Mesenteric fat pad (tissue), 1 donor: Measurements from ENCODE around the gene BICD1. TPM values are rescaled to one million over a fixed set of nuclear protein-coding genes. Genes with fewer than 3 reads are reported as not detected.
"Not testable (repeated sequence)": the region's sequence is repeated elsewhere in the genome, so short reads cannot be mapped to it uniquely, and the experiment has no call there.

Experiments
- DNase-seq: peaks from one replicate; pipeline ENCODE4 v3.0.0-alpha.2; 2020; ENCODE audit warnings: low spot score
- total RNA-seq: library from RNA; stranded (reverse); fragmentation: NEBNext Ultra II Directional; extraction: Animal tissue kit (Norgen Biotek cat#: 25700); gene quantifications from one replicate; pipeline ENCODE4 v1.2.1, GENCODE V29; 2021
- donor health status: DM: yes; HTN: yes; CAD: no.

Gene BICD1
- total RNA-seq, 1 donor from 2014 or later, result 21.9 TPM

DNA sequence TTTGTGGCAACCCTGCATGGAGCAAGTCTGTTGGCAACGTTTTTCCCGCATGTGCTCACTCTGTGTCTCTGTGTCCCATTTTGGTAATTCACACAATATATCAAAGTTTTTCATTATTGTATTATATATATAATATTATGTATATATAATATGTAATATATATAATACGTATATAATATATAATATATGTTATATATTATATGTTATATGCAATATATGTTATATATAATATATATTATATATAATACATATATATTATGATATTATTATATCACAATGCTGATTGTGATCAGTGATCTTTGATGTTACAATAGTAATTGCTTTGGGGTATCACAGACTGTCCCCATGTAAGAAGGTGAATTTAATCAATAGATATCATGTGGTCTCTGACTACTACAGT is 84.8 kb downstream of the BICD1 start:
- no peak for DNase-seq

- no peak for DNase-seq
These were observed 89.9 kb downstream of the BICD1 start for GRCh38 chr12:32196250-32197198.

DNA sequence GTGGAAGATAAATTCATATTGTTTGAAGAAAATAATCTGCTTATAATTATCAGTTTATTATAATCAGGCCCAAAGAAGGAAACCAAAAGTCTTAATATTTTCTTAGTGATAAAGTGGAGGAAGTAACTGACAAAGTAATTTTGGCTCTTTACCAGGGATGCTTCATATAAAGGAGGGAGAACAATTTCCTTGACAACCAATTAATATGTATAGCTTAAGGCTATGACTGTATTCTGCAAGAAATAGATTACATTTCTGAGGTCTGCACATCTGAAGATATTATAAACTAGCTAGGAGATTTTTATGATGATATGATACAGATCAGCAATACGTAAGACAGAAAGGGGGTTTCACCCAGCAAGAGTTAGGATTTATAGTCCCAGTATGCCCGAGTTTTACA is 90.8 kb downstream of the BICD1 start:
- DNase-seq, result no peak

GRCh38 chr12:32198555-32198954 is 91.9 kb downstream of the BICD1 start:
- no peak for DNase-seq

DNA sequence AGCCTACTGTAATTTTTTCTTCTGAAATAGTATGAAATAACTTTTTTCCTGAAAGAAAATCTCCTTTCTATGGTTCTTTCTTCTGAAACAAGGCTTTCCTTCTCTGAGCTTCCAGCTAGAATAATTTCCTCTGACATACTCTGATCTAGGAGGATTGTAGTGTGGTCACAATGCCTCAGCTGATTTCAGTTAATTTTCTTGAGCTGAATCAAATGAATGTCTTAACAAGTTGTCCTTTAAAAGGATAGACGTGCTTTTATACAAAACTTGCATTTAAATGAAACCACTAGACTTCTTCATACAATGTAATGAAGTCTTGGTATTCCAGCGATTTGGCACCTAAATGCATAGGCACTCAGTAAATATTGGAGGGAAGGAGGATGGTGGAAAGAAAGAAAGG is 94.4 kb downstream of the BICD1 start:
- DNase-seq, result no peak

DNA sequence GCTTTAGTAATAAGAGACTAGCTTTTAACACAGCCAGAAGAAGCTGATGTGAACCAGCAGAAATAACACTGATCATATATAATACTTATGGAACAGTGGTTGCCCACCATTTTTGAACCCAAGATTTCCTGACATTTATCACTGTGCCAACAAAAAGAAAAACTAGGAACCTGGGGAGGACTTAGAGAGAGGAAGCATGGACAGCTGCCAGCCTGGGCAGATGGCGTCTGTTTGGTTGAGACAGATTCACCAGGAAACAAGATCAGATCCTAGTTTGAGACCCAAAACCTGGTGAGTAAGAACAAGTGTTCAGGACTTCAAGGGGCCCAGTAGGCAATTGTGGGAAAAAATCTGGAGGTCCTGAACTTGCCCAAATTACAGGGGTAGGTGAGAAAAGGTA is 95.3 kb downstream of the BICD1 start:
- DNase-seq, result no peak

- DNase-seq, result no peak
These were observed 99.1 kb downstream of the BICD1 start for GRCh38 chr12:32205731-32206130.

DNA sequence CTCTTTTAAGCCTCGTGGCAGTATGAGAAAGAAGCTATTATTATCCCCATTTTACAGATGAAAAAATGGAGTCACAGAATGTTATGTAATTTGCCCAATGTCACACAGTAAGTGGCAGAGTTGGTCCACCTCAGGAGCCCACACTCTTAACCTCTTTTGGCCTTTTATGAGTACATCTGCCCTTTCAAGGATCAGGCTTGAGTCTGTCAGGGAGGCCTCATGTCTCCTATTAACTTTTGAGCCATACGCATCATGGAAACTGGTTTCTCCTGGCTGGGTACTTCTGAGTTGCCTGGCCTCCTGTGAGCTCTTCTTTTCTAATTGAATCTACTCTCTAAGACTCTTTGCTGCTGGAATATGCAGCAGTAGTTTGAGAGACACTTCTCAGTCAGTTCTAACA is 101.7 kb downstream of the BICD1 start:
- DNase-seq, result no peak

GRCh38 chr12:32211066-32211899 is 104.6 kb downstream of the BICD1 start:
- DNase-seq, result no peak

DNA sequence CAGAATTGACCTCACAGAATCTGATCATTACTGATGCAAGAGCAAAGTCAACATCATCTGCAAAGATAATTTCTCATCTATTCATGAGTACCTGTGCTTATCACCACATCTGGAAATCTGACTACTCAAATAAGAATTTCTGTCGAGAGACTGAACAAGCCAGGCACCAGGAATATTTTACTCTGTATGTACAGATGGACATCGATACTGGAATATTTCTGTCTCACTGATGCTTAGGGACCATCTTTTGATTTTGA is 105.2 kb downstream of the BICD1 start:
- no peak for DNase-seq

DNA sequence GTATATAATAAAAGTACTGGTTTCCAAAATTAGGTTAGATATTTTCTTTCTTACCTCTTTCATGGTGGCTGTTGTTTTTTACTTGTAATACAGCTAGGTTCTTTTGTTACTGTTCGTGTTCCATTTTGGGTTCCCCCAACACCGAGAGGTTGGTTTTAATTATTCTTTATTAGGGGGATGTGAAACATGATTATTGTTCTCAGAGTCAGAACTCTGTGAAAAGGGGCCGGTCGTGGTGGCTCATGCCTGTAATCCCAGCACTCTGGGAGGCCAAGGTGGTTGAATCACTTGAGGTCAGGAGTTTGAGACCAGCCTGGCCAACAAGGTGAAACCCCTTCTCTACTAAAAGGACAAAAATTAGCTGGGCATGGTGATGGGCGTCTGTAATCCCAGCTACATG is 108.1 kb downstream of the BICD1 start:
- DNase-seq, result no peak

DNA sequence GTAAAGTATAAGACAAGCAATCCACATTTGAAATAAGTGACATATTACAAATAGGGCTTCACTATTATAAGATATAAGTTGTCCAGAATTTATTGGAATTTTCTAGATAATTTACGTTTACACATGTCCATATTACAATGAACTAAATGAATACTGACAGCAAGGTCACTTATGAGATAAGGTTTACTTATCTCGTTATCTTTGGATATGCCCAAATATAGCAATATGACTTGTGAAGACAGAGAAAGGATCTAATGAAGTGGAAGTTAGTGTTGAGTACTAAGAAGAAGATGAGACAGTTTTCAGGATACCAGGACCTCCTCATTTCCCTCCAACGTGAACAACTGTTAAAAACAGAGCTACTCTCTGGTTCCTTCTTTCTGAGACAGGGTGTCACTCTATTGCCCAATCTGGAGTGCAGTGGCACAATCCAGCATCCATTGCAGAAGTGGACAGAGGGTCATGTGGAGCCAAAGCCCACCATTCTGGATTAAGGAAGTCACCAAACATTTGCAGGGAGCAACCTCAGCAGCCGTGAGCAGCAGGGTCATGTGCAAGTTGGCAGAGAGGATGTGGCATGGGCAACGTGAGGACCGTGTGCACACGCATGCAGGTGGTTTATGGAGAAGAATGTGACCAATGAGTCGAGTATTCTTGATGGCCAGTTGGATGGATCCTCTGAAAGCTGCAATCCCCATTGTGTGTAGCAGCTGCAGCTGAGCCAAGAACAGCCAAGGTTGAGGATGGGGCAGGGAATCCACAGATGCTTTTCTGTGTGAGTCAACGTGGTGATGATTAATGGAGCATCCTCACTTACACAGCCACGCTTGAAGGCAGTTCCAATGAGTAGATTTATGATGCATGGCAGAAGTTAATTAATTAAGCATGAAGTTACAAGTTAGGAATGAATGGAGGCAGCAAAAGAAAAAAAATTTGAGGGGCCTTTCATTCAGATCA is 111.0 kb downstream of the BICD1 start:
- DNase-seq, result no peak

- DNase-seq, result no peak
These were observed 117.3 kb downstream of the BICD1 start for GRCh38 chr12:32223941-32224340.

DNA sequence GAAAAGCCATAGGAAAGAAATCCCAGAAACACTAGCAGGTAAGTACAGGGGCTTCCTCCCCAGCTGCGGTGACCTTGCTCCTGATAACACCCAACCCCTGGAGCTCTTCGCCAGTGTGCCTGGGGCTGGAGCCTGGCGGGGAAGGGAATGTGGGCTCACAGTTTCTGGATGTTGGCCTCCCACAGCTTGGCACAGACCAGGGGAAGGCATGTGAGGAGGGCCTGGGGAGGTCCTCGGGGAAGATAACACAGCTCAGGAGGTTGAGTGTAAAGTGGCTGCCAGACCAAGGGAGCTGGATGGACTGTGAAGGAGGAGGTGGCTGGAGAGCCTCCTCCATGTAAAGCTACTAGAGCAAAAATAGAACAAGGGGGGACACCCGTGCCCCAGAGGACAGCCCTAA is 120.1 kb downstream of the BICD1 start:
- no peak for DNase-seq

- DNase-seq, result no peak
These were observed 123.4 kb downstream of the BICD1 start for GRCh38 chr12:32229971-32230612.

DNA sequence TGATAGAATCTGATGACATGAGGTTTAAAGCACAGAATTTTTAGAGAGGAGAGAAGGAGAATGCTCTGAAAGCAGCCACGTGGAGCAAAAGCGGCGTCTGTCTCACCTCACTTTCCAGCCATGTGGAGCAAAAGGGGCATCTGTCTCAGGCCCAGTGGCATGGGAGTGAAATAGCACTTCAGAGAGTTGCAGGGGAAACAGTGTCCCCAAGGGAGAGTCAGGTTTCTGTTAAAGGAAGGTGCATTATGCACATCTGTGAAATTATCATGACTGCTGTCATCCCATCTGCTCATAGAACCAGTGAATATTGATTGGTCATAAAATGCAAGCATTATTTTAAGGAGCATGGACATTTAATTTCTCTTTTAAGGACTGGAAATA is 124.0 kb downstream of the BICD1 start:
- DNase-seq, result no peak

DNA sequence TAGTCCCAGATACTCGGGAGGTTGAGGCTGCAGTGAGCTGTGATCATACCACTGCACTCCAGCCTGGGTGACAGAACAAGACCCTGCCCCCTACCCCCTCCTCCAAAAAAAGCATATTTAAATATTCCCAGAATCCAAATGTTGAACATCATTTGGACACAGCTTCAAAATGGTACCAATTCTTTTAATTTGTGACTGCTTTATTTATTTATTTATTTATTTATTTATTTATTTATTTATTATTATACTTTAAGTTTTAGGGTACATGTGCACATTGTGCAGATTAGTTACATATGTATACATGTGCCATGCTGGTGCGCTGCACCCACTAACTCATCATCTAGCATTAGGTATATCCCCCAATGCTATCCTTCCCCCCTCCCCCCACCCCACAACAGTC is 124.7 kb downstream of the BICD1 start:
- not testable (repeated sequence) for DNase-seq

- no peak for DNase-seq
These were observed 126.9 kb downstream of the BICD1 start for GRCh38 chr12:32233568-32233967.

- DNase-seq, result no peak
These were observed 128.6 kb downstream of the BICD1 start for GRCh38 chr12:32235251-32235650.

- DNase-seq, result no peak
These were observed 133.5 kb downstream of the BICD1 start for GRCh38 chr12:32240162-32240561.

DNA sequence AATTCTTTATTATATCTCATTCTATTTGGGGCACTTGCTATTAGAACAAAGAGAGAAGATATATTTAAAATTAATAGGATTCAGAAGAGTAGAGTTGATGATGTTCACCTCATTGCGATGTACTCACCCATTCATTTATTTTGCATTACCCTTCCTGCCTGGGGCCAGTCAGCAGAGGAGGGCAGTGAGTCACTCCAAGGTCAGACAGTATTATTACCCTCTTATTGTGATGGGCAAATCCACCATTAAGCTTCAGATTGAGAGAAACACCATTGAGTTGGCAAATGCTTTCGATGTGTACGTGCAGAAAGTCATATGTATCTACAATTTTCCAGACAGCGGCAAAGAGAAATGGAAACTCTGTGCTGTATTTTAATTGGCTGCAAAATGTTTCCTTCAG is 134.2 kb downstream of the BICD1 start:
- DNase-seq, result no peak
